Epithelial cell of esophagus (primary cell): ENCODE measurements around the gene SDR39U1.
A peak's percentile ranks its signal among the peaks of the same experiment; 100 is the strongest.

Source experiments
- DNase-seq: peaks from one replicate; pipeline ENCODE4 v3.0.0; 2010; ENCODE audit warnings: low read depth
- H3K4me3 ChIP-seq: 2 replicates; pipeline ENCODE4 v1.5.1; 2011; ENCODE audit warnings: mild to moderate bottlenecking, low read length, control low read depth
- TF ChIP-seq, protein P1 (sequence below): IDR thresholded peaks from 2 replicates; pipeline ENCODE4 v1.5.1; 2011; ENCODE audit warnings: low read depth, mild to moderate bottlenecking, low read length, control low read depth, inconsistent platforms; ENCODE audit not compliant: insufficient read depth; ENCODE audit errors: missing control alignments

Gene SDR39U1

DNA sequence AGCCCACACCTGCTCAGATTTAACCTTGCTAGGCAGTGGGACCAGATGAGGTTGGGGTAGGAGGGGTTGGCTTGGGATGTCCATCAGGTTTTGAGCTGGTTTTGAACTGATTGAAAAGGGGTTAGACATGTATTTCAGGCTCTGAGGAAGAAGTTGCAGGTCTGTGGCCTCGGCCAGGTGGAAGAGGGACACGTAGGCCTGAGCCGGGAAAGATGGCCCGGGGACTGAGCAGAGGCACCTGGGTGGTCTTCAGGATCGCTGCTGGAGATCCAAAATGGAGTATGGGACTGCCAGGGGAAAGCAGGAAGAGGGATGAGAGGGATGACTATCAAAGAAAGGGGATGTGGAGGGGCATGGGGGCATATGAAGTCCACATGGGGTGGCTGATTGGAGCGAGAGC lies 36.2 kb downstream of the SDR39U1 start:
- DNase-seq = no peak
- TF ChIP-seq, protein P1, sequence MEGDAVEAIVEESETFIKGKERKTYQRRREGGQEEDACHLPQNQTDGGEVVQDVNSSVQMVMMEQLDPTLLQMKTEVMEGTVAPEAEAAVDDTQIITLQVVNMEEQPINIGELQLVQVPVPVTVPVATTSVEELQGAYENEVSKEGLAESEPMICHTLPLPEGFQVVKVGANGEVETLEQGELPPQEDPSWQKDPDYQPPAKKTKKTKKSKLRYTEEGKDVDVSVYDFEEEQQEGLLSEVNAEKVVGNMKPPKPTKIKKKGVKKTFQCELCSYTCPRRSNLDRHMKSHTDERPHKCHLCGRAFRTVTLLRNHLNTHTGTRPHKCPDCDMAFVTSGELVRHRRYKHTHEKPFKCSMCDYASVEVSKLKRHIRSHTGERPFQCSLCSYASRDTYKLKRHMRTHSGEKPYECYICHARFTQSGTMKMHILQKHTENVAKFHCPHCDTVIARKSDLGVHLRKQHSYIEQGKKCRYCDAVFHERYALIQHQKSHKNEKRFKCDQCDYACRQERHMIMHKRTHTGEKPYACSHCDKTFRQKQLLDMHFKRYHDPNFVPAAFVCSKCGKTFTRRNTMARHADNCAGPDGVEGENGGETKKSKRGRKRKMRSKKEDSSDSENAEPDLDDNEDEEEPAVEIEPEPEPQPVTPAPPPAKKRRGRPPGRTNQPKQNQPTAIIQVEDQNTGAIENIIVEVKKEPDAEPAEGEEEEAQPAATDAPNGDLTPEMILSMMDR = no peak
- no peak overlapping the region for H3K4me3 ChIP-seq

DNA sequence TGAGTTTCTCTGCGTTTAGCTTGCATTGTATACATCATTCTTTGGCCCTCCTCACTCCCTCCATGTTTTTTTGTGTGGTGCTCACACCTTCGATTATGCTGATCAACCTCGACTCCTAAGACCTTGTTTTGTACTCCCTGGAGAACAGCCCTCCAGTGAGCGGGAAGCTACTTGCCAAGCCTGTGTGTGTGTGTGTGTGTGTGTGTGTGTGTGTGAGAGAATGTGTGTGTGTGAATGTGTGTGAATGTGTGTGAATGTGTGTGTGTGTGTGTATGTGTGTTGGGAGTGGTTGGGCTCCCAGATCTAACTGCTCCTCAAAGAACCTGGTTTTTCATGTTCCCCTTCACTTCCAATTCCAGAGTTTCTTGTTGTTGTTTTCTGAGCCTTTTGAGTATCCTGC lies 37.8 kb downstream of the SDR39U1 start:
- TF ChIP-seq, protein P1 = no peak
- no peak for DNase-seq

DNA sequence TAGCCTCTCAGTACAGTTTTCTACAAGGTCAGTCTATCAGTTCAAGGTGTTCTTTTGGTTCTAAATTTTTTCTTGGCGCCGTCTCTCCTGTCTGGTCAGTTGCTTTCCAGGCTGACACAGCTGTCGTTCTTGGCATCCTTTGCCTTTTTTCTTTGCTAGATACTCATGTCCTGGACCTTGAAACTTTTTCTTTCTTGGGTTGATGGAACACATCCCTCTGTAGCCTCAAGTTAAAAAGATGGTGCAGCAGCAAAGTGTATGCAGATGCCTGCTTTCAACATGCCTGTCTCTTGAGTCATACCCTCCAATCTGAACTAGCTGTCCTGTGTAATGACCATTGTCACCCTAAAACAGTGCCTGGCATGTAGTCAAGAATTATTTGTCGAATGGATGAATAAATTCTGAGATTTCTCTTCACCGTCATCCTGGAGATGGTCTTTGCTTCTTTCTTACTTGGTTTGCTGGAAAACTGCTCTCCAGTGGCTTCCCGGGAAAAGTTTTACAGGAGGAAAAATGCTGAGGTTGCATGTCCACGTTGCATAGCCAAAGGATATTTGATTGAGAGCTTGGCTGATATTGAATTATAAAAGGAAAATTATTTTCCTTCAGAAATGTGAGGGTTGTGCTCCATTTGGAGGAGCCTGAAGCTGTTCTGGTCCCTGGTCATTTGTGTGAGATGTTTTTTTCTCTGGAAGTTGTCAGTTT lies 39.1 kb downstream of the SDR39U1 start:
- H3K4me3 ChIP-seq = no peak overlapping the region
- peak; percentile 36 for DNase-seq
- TF ChIP-seq, protein P1 = no peak

More for the DNA sequence above, 37.8 kb downstream of the SDR39U1 start:
- H3K4me3 ChIP-seq = no peak overlapping the region

DNA sequence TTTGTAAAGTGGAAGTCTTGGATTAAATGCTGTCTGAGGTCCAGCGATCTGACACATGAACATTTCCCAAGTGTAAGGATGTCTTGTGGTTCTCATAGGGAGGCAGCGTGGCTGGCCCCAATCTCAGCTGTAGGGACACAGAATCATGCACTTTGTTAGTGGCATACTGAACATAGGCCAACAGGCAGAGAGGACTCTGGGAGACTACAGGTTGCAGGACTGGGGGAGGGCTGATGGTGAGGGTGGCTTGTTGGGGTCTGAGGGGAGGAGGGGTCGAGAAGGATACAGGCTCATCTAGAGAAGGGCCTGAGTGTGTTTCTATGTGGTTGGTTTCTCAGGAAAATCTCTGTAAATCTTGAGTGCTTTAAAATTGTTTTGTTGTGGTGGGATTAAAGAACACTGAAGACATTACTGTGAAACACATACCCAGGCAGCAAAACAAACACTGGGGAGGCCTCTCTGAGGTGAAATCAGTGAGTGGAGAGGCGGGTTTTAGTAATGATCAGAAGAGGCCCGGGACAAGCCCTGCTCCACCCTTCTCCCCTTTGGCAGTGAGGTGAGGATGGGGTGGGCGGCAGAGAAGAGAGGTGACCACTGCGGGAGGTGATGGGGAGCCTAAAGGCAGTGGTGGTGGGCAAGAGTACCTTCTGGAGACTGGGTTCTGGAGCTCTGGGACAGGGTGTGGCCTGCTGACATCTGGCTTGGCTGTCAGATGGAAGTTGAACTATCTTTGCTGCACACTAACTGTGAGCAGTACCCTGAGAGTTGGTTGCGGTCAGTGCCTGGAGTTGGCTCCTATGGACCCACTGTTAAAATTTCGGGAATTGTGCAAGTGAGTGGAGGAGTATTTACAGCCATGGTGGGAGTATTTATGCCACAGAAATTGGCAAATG lies 40.5 kb downstream of the SDR39U1 start:
- TF ChIP-seq, protein P1 = no peak
- DNase-seq = no peak
- H3K4me3 ChIP-seq = no peak overlapping the region

DNA sequence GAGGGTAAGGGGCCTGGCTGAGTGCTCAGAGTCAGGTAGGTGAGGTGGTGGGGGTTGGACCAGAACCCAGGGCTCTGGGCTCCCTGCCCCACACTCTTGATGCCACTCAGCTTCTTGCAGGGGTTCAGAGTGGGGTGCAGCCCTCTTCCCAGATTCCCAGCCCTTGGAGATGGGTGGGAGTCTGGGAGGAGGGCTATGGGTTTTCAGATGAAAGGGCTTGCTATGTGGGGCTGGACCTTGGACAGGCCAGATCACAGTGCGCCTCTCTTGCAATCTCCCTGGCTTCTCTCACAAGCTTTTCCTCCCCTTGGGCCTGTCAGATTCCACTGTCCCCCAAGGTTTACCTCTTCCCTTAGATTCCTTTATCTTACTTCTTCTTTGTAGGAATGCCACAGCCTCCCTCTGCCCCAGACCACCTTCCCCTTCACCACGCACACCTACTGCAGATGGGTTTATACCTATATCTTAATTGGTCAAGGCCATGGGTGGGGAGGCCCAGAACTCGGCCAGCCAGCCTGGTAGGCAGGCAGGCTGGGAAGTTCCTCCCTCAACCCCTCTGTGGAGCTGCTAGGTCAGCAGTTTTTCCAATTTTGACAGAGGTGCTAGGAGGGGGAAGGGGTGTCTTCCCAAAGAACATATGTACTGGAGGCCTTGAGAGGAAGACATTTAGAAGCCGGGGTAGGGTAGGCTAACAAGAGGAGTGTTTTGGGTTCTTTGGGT lies 42.4 kb downstream of the SDR39U1 start:
- TF ChIP-seq, protein P1 = no peak
- H3K4me3 ChIP-seq = peak overlapping the region; percentile 56

DNA sequence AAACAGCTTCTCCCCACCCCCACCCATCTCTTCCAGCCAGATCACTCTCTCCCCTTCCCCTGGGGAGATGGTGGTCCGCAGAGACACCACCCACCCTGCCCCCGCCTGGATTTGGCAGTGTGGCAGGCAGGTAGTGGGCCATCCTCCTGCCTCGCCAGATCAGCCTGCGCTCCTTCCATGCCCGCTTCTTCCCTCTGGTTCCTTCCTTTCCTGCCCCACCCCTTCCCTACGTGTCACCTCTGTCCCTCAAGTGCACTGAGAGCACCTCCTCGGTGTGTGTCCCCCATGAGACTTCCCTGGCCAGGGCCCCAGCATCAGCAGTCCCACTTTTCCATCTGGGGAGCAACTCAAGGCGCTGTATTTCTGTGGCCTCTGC lies 43.1 kb downstream of the SDR39U1 start:
- TF ChIP-seq, protein P1 = no peak
- no peak for DNase-seq
- H3K4me3 ChIP-seq = peak overlapping the region; percentile 56

More for the DNA sequence above, 42.4 kb downstream of the SDR39U1 start:
- DNase-seq = no peak
